Skeletal muscle tissue (tissue), 4 donors: ENCODE results near the gene ICE1. TPM values are rescaled to one million over a fixed set of nuclear protein-coding genes. Genes with fewer than 3 reads are reported as not detected.
"Not testable (repeated sequence)": the region's sequence is repeated elsewhere in the genome, so short reads cannot be mapped to it uniquely, and the experiment has no call there.

ENCODE experiments used
- H3K27ac ChIP-seq: one replicate; pipeline ENCODE4 v1.7.0; 2013; ENCODE audit warnings: mild to moderate bottlenecking, low read depth, low read length, inconsistent platforms
- H3K27me3 ChIP-seq, 3 donors: one replicate each; pipeline ENCODE4 v1.7.0; 2013; ENCODE audit warnings: low read length in 3 of 3; ENCODE audit not compliant: control insufficient read depth in 3 of 3, insufficient read depth in 3 of 3
- H3K36me3 ChIP-seq, 3 donors: one replicate each; pipeline ENCODE4 v1.7.0; 2013; ENCODE audit warnings: low read length in 3 of 3; ENCODE audit not compliant: control insufficient read depth in 3 of 3, insufficient read depth in 3 of 3
- H3K4me1 ChIP-seq, 3 donors: one replicate each; pipeline ENCODE4 v1.7.0; 2013; ENCODE audit warnings: low read length in 3 of 3, mild to moderate bottlenecking in 3 of 3; ENCODE audit not compliant: control insufficient read depth in 3 of 3, insufficient read depth in 3 of 3
- H3K4me3 ChIP-seq, 3 donors: one replicate each; pipeline ENCODE4 v1.7.0; 2013; ENCODE audit warnings: low read length in 3 of 3
- H3K9ac ChIP-seq, 3 donors: one replicate each; pipeline ENCODE4 v1.7.0; 2013; ENCODE audit warnings: low read length in 3 of 3, mild to moderate bottlenecking in 3 of 3, moderate library complexity in 2 of 3, low read depth in 1 of 3
- H3K9me3 ChIP-seq, 3 donors: one replicate each; pipeline ENCODE4 v1.7.0; 2013; ENCODE audit warnings: low read length in 3 of 3; ENCODE audit not compliant: control insufficient read depth in 3 of 3
- total RNA-seq: library from RNA; depleted of rRNA; stranded (reverse); fragments of >200 nt; gene quantifications from one replicate; pipeline ENCODE4 v1.2.3, GENCODE V29; 2014
- donor health status: Osteomylitis.

ICE1 gene
- total RNA-seq, 1 donor from 2014 or later, result 23.0 TPM

DNA sequence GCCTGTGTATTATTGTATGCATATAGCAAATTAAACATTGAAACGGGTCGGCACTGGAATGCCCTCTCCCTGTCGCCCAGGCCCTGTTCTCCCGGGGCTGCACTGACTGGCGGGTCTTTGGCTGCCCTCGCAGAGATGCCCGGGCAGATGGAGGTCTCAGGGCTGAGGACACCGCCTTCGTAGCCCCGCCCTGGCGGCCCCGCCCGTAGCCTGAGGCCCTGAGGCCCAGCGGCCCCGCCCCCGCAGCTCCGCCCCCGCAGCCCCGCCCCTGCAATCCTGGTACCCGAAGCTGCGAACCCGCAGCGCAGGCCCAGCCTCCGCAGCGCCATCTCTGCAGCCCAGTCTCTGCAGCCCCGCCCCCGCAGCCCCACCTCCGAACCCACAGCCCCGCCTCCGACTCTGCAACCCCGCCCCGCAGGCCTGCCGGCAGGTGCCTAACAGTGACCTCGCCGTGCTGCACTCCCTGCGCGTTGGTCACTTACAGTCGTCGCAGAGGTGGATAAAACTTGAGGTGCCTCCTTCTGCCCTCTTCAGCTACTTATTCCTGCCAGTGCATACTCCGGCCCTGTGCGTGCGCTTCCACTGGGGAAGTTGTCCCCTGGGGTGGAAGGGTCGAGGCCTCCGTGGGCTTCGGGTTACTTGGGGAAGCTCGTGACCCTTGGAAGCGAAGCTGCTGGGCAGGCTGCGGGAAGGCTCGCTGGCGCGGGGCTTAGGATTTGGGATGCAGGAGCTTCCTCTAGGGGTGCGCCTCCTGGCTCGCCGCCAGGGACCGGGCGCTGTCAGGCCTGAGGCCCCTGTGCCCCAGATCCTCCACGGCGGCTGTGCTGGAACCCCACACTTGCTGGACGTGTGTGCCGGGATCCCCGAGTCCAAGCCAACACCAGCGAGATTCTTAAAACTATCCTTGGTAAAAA, 72.3 kb downstream of the ICE1 start:
- no peak overlapping the region for H3K27ac ChIP-seq
- no peaks in the 10 kb centered on the region for H3K9me3 ChIP-seq
- H3K36me3 ChIP-seq, result peaks cover 0 to 5% (median 4%) of the 10 kb centered on the region in 3 donors
- peaks cover 14 to 37% (median 35%) of the 10 kb centered on the region in 3 donors for H3K4me1 ChIP-seq
- H3K9ac ChIP-seq, result peak overlapping the region in 1 of 3 donors; percentile 41
- peak overlapping the region; percentile 45 to 61 (median 60) for H3K4me3 ChIP-seq
- H3K27me3 ChIP-seq, result peaks cover 0 to 3% (median 0%) of the 10 kb centered on the region in 3 donors

GRCh38 chr5:5497152-5497788, 74.8 kb downstream of the ICE1 start:
- H3K9me3 ChIP-seq, result no peaks in the 10 kb centered on the region

DNA sequence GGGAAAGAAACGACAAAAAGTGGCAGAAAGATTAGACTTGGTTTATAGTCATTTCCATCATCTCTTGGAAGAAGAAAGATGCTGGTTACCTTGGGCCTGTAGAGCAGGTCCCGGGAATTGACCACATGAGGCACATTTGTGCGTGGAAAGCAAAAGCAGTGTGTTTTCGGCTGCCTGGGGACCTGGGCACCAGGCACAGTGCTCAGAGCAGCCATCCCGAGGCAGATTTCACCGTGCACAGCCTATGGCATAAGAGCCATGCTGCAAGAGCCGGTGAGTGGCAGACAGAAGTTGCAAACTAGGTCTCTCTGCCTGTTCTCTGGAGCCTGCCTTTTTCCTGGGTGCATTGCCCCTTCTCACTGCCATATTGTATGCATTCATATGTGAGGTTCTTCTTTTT, 77.0 kb downstream of the ICE1 start:
- no peaks in the 10 kb centered on the region for H3K9me3 ChIP-seq
- no peak overlapping the region for H3K9ac ChIP-seq
- H3K4me3 ChIP-seq, result no peak overlapping the region
- H3K27ac ChIP-seq, result no peak overlapping the region
- peaks cover 8 to 16% (median 13%) of the 10 kb centered on the region in 3 donors for H3K4me1 ChIP-seq
- H3K27me3 ChIP-seq, result peaks cover 0 to 3% (median 0%) of the 10 kb centered on the region in 3 donors
- H3K36me3 ChIP-seq, result no peaks in the 10 kb centered on the region

More at GRCh38 chr5:5497152-5497788, 74.8 kb downstream of the ICE1 start:
- Histone ChIP-seq H3K27me3 (peaks cover 0 to 3% (median 0%) of the 10 kb centered on the region in 3 donors), H3K4me3 (peak overlapping the region in 1 of 3 donors; percentile 18), H3K9ac (peak overlapping the region in 1 of 3 donors; percentile 0), H3K27ac (no peak overlapping the region), H3K4me1 (peaks cover 14 to 23% (median 20%) of the 10 kb centered on the region in 3 donors), H3K36me3 (no peaks in the 10 kb centered on the region)

DNA sequence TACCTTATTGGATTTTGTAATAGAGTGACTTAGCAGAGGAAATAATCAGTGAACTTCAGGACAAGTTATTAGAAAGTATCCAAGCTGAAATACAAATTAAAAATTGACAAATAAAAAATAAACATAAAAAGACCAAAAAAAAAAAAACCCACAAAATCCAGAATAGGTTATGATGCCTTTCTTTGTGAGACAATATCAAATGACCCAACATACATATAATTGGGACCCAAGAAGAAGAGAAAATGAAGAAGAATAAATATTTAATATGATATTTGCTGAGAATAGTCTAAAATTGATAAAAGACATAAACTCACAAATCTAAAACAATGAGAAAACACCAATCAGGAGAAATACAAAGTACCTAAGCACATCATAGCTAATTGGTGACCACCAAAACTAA, 81.8 kb downstream of the ICE1 start:
- H3K9me3 ChIP-seq, result no peaks in the 10 kb centered on the region
- no peak overlapping the region for H3K27ac ChIP-seq
- no peaks in the 10 kb centered on the region for H3K36me3 ChIP-seq
- H3K27me3 ChIP-seq, result peaks cover 0 to 6% (median 3%) of the 10 kb centered on the region in 3 donors
- no peak overlapping the region for H3K4me3 ChIP-seq
- H3K9ac ChIP-seq, result no peak overlapping the region
- H3K4me1 ChIP-seq, result no peaks in the 10 kb centered on the region

DNA sequence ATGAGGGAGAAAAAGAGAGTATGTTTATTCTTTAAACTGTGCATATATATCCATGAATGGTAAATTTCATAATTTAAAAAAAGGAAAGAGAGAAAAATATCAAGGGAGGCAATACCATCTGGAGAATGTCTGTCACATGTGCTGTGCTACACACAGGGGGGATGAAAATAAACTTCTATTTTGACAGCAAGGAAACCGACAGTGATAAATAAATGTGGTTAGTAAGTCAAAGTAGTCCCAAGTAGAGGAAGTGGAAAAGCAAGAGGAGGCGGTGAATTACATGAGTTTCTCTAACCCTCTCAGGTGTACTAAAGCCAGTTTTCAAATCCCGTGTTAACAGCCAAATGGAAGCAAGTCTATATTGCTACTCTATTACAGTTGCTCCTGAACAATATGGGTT, 83.3 kb downstream of the ICE1 start:
- Histone ChIP-seq H3K9ac (no peak overlapping the region), H3K27ac (no peak overlapping the region), H3K4me1 (no peaks in the 10 kb centered on the region), H3K27me3 (peaks cover 0 to 9% (median 0%) of the 10 kb centered on the region in 3 donors), H3K36me3 (no peaks in the 10 kb centered on the region), H3K4me3 (no peak overlapping the region), H3K9me3 (no peaks in the 10 kb centered on the region)

DNA sequence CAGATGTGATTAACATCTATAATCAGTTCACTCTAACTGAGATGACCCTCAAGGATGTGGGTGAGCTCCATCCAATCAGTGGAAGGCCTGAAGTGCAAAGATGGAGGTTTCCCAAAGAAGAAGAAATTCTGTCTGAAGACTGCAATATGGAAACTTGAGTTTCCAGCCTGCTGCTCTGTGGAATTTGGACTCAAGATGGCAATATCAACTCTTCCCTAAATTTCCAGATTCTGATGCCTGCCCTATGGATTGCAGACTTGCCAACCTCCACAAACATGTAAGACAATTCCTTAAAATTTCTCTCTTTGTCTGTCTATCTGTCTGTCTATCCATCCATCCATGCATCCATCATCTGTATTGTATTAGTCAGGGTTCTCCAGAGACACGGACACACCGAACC, 85.9 kb downstream of the ICE1 start:
- Histone ChIP-seq H3K9me3 (no peaks in the 10 kb centered on the region), H3K27ac (no peak overlapping the region), H3K36me3 (no peaks in the 10 kb centered on the region), H3K27me3 (peaks cover 0 to 16% (median 0%) of the 10 kb centered on the region in 3 donors), H3K4me1 (no peaks in the 10 kb centered on the region), H3K4me3 (no peak overlapping the region), H3K9ac (no peak overlapping the region)

DNA sequence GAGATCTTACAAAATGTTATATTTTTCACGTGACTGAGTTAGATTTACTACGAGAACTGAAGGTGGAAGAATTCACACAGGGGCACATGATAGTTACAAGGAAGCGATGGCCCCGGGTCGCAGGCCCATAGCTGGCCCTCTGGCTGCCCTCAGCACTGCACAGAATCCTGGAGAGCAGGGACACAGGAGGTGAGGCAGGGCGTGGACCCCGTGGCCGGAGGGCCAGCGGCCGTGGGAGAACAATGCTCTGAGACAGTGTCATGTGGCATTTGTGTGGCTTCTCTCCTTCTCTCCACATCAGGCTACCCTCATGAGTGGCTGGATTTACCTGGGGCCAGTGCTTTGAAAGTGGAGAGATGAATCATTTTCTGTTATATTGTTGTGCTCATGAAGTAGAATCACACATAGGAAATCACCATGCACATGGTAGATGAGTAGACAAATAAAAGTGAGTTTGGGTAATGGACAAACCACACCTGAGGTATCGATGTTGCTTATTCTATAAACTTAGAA, 89.5 kb downstream of the ICE1 start:
- H3K4me3 ChIP-seq, result no peak overlapping the region
- H3K27ac ChIP-seq, result no peak overlapping the region

DNA sequence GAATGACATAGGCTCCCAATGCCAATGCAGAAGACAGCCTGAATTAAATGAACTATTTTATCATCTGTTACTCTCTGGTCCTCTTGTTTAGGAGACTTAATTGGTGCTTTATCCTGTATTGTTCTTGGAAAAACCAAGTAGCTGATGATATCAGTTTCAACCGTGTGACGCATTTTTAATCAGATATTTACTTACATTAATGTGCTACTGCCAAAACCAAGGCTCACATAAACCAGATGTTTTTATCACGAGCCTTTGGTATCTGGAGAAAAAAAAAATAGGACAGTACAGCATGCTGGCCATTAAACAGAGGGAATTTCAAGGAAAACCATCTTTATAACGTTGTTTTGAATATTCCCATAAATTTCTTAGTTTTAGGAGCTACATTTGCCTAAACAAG, 90.1 kb downstream of the ICE1 start:
- Histone ChIP-seq H3K4me1 (no peaks in the 10 kb centered on the region), H3K9ac (no peak overlapping the region), H3K27me3 (peaks cover 0 to 16% (median 0%) of the 10 kb centered on the region in 3 donors), H3K36me3 (no peaks in the 10 kb centered on the region), H3K9me3 (no peaks in the 10 kb centered on the region), H3K27ac (no peak overlapping the region), H3K4me3 (no peak overlapping the region)

More for the DNA sequence above, 89.5 kb downstream of the ICE1 start:
- Histone ChIP-seq H3K4me1 (no peaks in the 10 kb centered on the region), H3K27me3 (peaks cover 0 to 16% (median 0%) of the 10 kb centered on the region in 3 donors), H3K9me3 (no peaks in the 10 kb centered on the region), H3K9ac (no peak overlapping the region), H3K36me3 (no peaks in the 10 kb centered on the region)

DNA sequence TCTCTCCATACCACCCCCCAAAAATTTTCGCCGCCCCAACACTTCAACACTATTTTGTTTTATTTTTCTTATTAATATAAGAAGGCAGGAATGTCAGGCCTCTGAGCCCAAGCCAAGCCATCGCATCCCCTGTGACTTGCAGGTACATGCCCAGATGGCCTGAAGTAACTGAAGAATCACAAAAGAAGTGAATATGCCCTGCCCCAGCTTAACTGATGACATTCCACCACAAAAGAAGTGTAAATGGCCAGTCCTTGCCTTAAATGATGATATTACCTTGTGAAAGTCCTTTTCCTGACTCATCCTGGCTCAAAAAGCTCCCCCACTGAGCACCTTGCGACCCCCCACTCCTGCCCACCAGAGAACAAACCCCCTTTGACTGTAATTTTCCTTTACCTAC, 98.1 kb downstream of the ICE1 start:
- not testable (repeated sequence) for H3K9ac ChIP-seq, H3K36me3 ChIP-seq, H3K9me3 ChIP-seq, H3K4me1 ChIP-seq, H3K27ac ChIP-seq, H3K4me3 ChIP-seq, H3K27me3 ChIP-seq

DNA sequence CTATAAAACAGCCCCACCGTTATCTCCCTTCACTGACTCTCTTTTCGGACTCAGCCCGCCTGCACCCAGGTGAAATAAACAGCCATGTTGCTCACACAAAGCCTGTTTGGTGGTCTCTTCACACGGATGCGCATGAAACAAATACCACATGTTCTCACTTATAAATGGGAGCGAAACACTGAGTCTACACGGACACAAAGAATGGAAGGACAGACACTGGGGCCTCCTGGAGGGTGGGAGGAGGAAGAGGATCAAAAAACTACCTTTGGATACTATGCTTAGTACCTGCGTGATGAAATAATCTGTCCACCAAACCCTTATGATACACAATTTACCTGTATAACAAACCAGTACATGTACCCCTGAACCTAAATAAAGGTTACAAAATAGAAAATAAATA, 98.6 kb downstream of the ICE1 start:
- Histone ChIP-seq H3K9me3 (no peaks in the 10 kb centered on the region), H3K4me3 (no peak overlapping the region), H3K4me1 (no peaks in the 10 kb centered on the region), H3K27ac (no peak overlapping the region), H3K36me3 (no peaks in the 10 kb centered on the region), H3K9ac (no peak overlapping the region), H3K27me3 (no peaks in the 10 kb centered on the region)
